Putamen (tissue), 1 donor: ENCODE results near the gene CCDC195.
"Not testable (repeated sequence)": the region's sequence is repeated elsewhere in the genome, so short reads cannot be mapped to it uniquely, and the experiment has no call there.

Source experiments
- DNase-seq: peaks from one replicate; pipeline ENCODE4 v3.0.0-alpha.2; 2016; ENCODE audit warnings: low spot score

CCDC195 gene

DNA sequence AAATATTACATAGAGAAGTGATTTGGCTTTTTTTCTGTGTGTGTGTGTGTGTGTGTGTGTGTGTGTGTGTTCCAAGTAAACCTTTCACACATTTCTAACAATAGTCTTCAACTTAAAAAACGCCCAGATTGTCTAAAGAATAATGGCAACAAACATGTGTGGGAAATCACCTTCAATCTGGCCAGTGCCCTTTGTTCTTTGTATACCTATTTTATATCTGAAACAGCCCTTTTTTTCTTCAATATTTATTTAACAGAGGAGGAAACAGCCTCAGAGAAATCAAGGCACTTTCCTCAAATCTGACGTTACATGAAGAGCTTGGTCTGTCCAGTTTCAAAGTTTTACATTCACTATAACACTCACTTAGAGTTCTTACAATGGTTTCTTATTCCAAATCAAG is 25.3 kb downstream of the CCDC195 start:
- no peak for DNase-seq

DNA sequence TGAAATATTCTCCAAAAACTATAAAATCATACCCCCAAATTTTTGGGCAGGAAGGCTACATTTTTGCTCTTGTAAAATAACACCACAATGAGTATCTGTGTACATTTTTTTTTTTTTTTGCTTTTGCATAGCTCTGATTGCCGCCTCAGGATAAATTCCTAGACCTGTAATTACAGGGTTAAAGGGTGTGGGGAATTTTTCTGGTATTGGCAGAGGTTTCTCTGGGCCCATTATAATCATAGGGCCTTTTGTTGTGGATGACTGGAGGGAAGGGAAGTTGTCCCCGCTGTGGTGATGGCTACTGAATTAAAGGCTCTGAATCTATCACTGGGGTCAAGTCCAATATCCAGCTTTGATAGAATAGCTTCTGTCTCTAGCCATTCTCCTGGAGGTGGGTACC is 26.6 kb downstream of the CCDC195 start:
- no peak for DNase-seq

DNA sequence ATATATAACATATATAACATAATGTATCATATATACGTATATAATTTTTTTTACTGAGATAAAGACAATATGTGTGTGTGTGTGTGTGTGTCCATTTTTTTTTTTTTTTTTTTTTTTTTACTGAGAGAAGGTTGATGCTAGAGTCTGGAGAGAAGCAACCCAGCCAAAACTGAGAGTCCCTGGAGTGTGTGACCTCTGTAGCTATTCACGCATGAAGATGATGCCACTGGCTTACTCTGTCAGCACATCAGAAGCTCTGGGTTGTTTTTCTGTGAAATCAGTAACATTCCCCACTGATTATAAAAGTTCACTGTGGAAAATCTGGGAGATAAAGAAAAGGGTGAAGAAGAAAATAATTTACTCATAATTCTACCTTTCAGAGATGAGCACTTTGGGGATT is 27.2 kb downstream of the CCDC195 start:
- DNase-seq, result no peak

DNA sequence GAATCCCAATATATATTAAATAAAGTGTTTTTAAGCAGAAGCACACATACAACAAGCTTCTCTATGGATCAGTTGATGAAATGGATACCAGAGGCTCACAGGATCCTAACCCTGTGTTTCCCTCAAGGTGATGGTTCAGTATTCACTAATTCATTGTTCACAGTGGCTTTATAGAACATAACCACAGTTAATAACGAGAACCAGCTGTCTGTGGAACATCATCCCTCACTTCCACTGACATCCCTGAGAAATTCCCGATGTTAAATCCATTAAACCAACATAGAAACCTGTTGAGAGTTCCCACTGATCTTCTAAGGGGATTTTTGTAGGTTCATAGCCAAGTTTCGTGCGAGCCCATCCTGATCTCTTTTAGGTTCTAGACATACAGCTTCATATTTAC is 29.0 kb downstream of the CCDC195 start:
- no peak for DNase-seq

DNA sequence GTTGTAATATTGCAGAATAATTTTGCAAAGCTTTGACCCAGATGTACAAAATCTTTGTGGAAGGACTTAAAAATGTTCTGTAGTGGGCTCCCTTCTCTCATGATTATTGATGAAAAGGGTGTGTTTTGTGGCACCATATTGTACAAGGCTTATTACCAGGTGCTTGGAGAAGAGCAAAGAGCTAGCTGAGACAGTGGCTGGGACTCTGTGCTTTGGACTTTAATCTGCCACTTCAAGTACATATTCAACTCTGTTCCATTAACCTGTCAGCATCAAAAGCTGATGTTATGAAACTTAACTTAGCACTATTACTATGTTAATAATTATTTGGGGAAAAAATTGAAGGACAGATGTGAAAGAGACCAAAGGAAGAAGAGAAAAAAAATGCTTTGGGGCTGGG is 31.0 kb downstream of the CCDC195 start:
- DNase-seq, result no peak

DNA sequence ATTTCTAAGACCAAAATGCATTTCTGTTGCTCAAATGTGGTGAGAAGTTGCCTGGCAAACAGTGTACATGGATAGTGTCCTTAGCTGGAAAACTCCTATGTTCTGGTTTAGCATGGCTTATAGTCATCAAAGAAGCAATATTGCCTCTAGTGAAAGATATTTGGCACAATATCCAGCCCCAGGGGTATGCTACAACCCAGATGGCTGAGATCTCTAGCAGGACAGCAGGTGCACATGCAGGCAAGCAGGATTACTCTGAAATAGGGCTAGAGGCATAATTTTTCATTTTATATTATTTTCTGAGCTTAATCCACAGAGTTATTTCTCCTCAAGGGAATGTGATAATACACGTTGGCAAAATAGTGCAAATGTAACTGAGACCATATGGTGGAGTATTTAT is 34.0 kb downstream of the CCDC195 start:
- no peak for DNase-seq

DNA sequence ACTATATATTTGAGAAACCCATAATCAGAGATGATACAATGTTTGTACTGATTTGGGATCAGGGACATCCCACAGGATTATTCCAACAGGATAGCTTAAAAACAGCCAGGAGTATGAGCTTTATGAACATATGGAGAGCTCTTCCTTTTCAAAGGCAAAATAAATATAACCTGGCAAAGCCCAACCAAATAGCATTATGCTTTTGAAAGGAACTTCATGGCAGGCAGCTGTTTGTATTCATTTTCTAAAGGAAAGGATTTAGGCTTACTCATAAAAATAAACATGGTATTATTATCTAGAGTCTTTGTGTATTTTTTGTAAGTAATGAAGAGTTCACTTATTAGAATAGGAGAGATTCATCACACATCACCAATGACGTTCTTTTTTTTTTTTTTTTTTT is 44.4 kb downstream of the CCDC195 start:
- no peak for DNase-seq

DNA sequence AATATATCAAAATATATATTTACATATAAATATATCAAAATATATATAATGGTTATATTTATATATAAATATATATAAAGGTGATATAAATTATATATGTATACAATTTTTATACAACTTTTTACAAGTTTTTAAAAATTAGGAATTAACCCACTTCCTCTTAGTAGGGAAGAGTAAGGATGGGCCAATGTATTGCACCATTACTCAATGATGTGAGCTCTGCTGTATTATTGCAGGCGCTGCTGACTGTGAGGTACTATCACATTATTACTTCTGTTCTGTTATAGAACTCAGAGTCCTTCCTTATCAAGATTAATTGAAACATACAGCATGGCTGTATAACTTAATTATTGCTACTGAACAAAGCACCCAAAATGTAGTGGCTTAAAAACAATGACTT is 46.0 kb downstream of the CCDC195 start:
- DNase-seq, result no peak

DNA sequence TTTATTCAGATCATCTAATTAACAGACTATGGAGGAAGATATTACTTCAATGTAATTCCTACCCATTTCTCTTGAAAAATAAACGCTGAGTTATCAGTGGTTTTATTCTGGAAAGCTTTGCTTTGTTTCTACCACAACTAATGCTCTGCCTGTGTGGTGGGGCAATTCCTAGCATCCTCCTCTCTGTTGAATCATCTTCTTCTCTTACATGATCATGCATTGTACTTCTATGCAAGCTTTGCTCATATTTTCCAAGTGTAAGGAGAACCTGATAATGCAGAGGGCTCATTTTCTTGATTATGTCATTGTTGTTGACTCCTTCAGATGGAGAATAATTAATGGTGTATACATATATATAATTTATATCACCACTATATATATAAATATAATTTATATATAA is 46.7 kb downstream of the CCDC195 start:
- DNase-seq, result no peak

DNA sequence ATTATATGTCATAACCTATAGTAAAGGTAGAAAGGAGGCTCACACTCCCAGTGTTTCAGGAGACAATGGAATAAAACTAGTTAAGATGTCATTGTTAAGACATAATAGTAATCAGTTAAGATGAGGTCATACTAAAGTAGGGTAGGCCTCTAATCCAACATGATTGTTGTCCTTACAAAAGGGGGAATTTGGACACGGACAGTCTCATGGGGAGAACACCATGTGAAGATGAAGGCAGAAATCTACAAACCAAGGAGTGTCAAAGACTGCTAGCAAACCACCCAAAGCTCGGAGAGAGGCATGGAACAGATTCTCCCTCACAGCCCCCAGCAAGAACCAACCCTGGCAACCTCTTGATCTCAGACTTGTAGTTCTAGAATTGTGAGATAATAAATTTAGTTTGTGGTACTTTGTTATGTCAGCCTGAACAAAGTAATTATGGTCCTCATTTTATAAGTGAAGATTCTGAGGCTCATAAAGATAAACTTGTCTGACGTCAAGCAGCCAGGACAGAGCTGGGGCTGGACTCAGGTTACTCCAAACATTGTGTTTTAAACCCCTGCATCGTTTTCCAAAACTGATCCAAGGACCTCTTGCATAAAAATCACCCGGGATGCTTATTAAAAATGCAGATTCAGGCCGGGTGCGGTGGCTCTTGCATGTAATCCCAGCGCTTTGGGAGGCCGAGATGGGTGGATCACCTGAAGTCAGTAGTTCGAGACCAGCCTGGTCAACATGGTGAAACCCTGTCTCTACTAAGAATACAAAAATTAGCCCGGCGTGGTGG is 47.8 kb downstream of the CCDC195 start:
- DNase-seq, result no peak

DNA sequence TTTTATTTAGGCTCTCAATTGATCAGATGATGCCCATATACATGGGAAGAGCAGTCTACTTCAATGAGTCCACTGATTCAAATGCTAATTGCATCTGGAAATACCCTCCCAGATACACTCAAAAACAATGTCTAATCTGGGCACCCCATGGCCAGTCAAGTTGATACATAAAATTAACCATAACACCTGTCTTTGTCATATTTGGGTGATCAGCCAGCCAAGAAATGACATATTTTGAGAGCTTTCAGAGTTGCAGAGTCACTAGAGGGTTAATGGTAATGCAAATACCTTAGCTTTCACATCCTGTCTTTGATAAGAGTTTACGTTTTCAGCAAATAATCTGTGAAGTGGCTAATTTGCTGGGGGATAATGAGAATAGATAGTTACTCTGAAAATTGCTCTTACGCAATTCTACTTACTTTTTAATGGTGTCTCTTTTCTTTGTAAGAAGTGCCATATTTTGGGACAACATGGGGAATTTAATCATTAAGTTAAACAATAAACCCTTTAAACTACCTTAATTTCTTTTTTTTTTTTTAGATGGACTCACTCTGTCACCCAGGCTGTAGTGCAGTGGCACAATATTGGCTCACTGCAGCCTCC is 49.1 kb downstream of the CCDC195 start:
- DNase-seq, result no peak

DNA sequence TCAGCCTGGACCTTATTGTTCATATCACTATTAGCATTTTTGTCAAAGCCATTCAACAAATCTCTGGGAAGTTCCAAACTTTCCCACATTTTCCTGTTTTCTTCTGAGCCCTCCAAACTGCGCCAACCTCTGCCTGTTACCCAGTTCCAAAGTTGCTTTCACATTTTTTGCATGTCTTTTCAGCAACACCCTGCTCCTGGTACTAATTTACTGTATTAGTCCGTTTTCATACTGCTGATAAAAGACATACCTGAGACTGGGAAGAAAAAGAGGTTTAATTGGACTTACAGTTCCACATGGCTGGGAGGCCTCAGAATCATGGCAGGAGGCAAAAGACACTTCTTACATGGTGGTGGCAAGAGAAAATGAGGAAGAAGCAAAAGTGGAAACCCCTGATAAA is 52.8 kb downstream of the CCDC195 start:
- not testable (repeated sequence) for DNase-seq

DNA sequence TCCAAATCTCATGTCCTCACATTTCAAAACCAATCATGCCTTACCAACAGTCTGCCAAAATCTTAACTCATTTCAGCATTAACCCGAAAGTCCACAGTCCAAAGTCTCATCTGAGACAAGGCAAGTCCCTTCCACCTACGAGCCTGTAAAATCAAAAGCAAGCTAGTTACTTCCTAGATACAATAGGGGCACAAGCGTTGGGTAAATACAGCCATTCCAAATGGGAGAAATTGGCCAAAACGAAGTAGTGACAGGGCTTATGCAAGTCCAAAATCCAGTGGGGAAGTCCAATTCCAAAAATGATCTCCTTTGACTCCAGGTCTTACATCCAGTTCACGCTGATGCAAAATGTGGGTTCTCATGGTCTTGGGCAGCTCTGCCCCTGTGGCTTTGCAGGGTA is 54.5 kb downstream of the CCDC195 start:
- DNase-seq, result not testable (repeated sequence)

DNA sequence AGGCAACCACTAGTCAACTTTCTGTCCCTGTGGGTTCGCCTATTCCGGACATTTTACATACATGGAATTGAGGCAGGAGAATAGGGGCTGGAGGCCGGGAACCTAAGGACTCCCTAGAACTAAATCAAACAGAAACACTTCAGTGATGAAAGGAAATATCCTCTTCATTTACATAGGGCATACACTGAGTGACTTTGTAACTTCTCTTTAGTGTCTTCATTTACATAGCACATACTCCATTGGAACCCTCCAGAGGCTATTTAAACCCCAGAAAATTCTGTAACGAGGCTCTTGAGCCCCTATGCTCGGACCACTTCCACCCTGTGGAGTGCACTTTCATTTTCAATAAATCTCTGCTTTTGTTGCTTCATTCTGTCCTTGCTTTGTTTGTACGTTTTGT is 56.5 kb downstream of the CCDC195 start:
- DNase-seq, result no peak

DNA sequence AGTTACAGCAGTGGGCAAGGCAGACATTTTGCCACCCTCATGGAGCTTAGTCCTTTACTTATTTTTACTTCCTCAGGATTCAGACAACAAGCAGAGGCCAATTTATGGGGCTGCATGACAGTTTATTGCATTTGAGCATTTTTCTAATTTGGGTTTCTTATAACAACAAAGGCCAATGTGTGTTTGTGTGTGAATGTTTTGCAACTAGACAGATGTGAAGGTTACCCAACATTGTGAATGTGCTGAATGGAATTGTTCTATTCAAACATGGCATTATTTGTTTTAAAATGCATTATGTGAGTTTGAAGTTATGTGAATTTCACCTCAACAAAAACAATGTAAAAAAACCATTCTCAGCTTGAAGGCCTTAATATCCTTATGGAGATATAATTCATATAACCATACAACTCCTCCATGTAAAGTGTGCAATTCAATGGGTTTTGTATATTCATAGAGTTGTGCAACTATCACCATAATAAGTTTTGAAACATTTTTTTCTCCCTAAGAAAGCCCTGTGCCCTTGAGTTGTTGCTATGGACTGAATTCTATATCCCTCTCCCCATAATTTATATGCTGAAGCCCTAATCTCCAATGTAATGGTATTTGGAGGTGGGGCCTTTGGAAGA is 57.3 kb downstream of the CCDC195 start:
- no peak for DNase-seq

DNA sequence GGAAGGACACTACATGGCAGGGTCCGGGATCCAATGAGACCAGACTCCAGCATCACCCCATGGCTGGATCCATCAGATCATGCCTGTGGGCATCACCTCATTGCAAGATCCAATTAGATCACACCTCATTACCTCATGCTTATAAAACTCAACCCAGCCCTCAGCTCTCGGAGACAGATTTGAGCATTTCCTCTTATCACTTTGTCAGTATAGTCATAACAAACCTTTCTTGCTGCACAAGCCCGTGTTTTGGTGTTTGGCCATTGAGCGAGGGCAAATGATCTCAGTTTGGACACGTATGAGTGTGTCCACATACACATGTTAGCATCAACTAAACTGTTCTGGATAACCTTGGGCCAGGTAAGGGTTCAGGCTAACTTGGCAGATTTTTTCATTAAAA is 58.8 kb downstream of the CCDC195 start:
- no peak for DNase-seq

DNA sequence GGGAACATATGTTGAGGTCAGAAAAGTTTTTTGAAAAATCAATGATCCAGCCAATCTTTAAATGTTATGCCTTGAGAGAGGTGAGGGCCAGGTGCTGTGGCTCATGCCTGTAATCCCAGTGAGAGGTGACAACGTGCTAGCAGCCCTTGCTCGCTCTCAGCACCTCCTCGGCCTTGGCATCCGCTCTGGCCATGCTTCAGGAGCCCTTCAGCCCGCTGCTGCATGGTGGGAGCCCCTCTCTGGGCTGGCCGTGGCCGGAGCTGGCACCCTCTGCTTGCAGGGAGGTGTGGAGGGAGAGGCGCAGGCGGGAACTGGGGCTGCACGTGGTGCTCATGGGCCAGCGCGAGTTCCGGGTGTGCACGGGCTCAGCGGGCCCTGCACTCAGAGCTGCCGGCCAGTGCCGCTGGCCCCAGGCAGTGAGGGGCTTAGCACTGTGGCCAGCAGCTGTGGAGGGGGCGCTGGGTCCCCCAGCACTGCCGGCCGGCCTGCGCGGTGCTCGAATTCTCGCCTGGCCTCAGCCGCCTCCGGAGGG is 61.1 kb downstream of the CCDC195 start:
- no peak for DNase-seq
